GM12878 (cell line): ENCODE results near the gene KANK4.

Experiments
- BHLHE40 ChIP-seq, 2 experiments: fragments of 450-650 bp in 1 of 2; IDR thresholded peaks; 2 replicates each; pipeline ENCODE4 v1.6.1; 2011 to 2017; ENCODE audit warnings: low read depth in 2 of 2, borderline replicate concordance in 1 of 2, improper control_type of control experiment in 1 of 2, low read length in 1 of 2, mild to moderate bottlenecking in 1 of 2
- EP300 ChIP-seq, 2 experiments: fragments of 150-350 bp in 1 of 2; IDR thresholded peaks; 2 replicates each; pipeline ENCODE4 v1.6.1; 2011 to 2012; ENCODE audit warnings: low read depth in 2 of 2, low read length in 2 of 2, borderline replicate concordance in 1 of 2, improper control_type of control experiment in 1 of 2, inconsistent platforms in 1 of 2; ENCODE audit not compliant: control insufficient read depth in 1 of 2
- KDM1A ChIP-seq: fragments of 200-600 bp; sonication (generic); IDR thresholded peaks from 2 replicates; pipeline ENCODE4 v1.6.1; 2016; ENCODE audit warnings: borderline replicate concordance
- POLR2AphosphoS5 ChIP-seq: IDR thresholded peaks from 2 replicates; pipeline ENCODE4 v1.6.1; 2011; ENCODE audit warnings: mild to moderate bottlenecking, low read length, inconsistent platforms
- RAD21 ChIP-seq: IDR thresholded peaks from 2 replicates; pipeline ENCODE4 v1.6.1; 2011; ENCODE audit warnings: mild to moderate bottlenecking, low read depth, low read length, moderate library complexity; ENCODE audit not compliant: insufficient read depth
- TF ChIP-seq, protein P1 (sequence below), 3 experiments: IDR thresholded peaks in 2 of 3; conservative IDR thresholded peaks in 1 of 3; 2 replicates each; pipeline ENCODE4 v1.5.1; 2011; ENCODE audit warnings: low read depth in 3 of 3, low read length in 3 of 3, mild to moderate bottlenecking in 3 of 3, control low read depth in 2 of 3, moderate library complexity in 2 of 3, inconsistent platforms in 1 of 3, mixed read lengths in 1 of 3; ENCODE audit not compliant: control insufficient read depth in 2 of 3, insufficient read depth in 1 of 3; ENCODE audit errors: extremely low read depth in 1 of 3
- TF ChIP-seq, protein P2 (sequence below): IDR thresholded peaks from 2 replicates; pipeline ENCODE4 v1.6.1; 2012; ENCODE audit warnings: mild to moderate bottlenecking, low read depth, low read length
- TF ChIP-seq, protein P3 (sequence below): IDR thresholded peaks from 2 replicates; pipeline ENCODE4 v1.6.1; 2011; ENCODE audit warnings: mild to moderate bottlenecking, low read depth, low read length, moderate library complexity; ENCODE audit not compliant: insufficient replicate concordance

DNA sequence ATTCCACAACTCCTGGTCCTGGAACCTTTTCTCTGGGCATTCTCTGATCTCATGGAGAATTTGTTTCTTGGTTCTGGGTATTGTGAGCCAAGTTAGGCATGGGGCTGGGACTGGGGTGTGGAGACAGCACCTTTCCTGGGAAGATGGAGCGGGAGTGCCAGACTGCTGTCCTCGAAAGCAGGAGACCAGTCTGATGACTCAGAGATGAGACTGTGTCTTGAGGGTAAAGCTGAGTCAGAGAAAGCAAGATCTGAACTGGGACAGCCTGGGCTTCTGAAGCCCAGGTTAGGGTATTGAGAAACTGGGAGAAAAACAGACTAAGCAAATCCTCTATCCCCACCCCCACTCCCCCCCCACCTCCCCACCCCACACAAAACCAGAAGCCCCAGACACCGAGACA is 2.2 kb upstream of the KANK4 start:
- TF ChIP-seq, protein P1, sequence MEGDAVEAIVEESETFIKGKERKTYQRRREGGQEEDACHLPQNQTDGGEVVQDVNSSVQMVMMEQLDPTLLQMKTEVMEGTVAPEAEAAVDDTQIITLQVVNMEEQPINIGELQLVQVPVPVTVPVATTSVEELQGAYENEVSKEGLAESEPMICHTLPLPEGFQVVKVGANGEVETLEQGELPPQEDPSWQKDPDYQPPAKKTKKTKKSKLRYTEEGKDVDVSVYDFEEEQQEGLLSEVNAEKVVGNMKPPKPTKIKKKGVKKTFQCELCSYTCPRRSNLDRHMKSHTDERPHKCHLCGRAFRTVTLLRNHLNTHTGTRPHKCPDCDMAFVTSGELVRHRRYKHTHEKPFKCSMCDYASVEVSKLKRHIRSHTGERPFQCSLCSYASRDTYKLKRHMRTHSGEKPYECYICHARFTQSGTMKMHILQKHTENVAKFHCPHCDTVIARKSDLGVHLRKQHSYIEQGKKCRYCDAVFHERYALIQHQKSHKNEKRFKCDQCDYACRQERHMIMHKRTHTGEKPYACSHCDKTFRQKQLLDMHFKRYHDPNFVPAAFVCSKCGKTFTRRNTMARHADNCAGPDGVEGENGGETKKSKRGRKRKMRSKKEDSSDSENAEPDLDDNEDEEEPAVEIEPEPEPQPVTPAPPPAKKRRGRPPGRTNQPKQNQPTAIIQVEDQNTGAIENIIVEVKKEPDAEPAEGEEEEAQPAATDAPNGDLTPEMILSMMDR (IDR thresholded peaks at IDR 0.05 in 2 of 3, conservative IDR thresholded peaks at IDR 0.05 in 1 of 3; ENCODE audit: control insufficient read depth in 2 of 3, extremely low read depth in 1 of 3, insufficient read depth in 1 of 3, low read depth in 3 of 3, low read length in 3 of 3), result no peak
- TF ChIP-seq, protein P2, sequence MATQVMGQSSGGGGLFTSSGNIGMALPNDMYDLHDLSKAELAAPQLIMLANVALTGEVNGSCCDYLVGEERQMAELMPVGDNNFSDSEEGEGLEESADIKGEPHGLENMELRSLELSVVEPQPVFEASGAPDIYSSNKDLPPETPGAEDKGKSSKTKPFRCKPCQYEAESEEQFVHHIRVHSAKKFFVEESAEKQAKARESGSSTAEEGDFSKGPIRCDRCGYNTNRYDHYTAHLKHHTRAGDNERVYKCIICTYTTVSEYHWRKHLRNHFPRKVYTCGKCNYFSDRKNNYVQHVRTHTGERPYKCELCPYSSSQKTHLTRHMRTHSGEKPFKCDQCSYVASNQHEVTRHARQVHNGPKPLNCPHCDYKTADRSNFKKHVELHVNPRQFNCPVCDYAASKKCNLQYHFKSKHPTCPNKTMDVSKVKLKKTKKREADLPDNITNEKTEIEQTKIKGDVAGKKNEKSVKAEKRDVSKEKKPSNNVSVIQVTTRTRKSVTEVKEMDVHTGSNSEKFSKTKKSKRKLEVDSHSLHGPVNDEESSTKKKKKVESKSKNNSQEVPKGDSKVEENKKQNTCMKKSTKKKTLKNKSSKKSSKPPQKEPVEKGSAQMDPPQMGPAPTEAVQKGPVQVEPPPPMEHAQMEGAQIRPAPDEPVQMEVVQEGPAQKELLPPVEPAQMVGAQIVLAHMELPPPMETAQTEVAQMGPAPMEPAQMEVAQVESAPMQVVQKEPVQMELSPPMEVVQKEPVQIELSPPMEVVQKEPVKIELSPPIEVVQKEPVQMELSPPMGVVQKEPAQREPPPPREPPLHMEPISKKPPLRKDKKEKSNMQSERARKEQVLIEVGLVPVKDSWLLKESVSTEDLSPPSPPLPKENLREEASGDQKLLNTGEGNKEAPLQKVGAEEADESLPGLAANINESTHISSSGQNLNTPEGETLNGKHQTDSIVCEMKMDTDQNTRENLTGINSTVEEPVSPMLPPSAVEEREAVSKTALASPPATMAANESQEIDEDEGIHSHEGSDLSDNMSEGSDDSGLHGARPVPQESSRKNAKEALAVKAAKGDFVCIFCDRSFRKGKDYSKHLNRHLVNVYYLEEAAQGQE, result no peak
- TF ChIP-seq EP300 (IDR thresholded peaks at IDR 0.05; ENCODE audit: borderline replicate concordance in 1 of 2, control insufficient read depth in 1 of 2, low read depth in 2 of 2, low read length in 2 of 2) (no peak), RAD21 (no peak), POLR2AphosphoS5 (no peak), BHLHE40 (IDR thresholded peaks at IDR 0.05; ENCODE audit: borderline replicate concordance in 1 of 2, low read depth in 2 of 2, low read length in 1 of 2) (no peak), KDM1A (no peak)
- TF ChIP-seq, protein P3, sequence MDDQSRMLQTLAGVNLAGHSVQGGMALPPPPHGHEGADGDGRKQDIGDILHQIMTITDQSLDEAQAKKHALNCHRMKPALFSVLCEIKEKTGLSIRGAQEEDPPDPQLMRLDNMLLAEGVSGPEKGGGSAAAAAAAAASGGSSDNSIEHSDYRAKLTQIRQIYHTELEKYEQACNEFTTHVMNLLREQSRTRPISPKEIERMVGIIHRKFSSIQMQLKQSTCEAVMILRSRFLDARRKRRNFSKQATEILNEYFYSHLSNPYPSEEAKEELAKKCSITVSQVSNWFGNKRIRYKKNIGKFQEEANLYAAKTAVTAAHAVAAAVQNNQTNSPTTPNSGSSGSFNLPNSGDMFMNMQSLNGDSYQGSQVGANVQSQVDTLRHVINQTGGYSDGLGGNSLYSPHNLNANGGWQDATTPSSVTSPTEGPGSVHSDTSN, result no peak
